A549 treated with RU486 at 1 μM for 4 hours (cell line): ENCODE data around the gene ZNF230. TPM values are rescaled to one million over a fixed set of nuclear protein-coding genes. Genes with fewer than 3 reads are reported as not detected.

ENCODE experiments used
- total RNA-seq: library from RNA; stranded (reverse); fragments of 200-300 nt; extraction: Qiagen RNA extraction; gene quantifications from 5 replicates; pipeline ENCODE4 v1.2.3, GENCODE V29; 2022; ENCODE audit warnings: low read depth

Gene ZNF230
- total RNA-seq: 2.3 to 3.9 TPM (median 2.8 TPM) in 5 replicates

GRCh38 chr19:44002566-44003460 lies at the start of gene ZNF230:
Gene ZNF230 (plus strand): TSS chr19:44002957. CDS start chr19:44007079, 4,122 bp downstream.

GRCh38 chr19:43983912-43984686 lies 18.7 kb upstream of the ZNF230 start, which contains the start of gene ZNF155:
Gene ZNF155 (plus strand): TSS chr19:43984188. CDS start chr19:43988544, 4,356 bp downstream.

GRCh38 chr19:44025217-44025936 lies 22.6 kb downstream of the ZNF230 start, which contains the start of gene ZNF222:
Gene ZNF222 (plus strand): TSS chr19:44025379. CDS start chr19:44025437, 58 bp downstream.

GRCh38 chr19:44051650-44052402 lies 49.1 kb downstream of the ZNF230 start, which contains the start of gene ZNF223:
Gene ZNF223 (plus strand): TSS chr19:44052036. CDS start chr19:44055177, 3,141 bp downstream.

Other genes starting within 250 kb of the ZNF230 start
- 47.4 to 74.6 TPM (median 62.6 TPM) in 5 replicates for gene SMG9, start 248.0 kb upstream of the ZNF230 start, total RNA-seq
- gene KCNN4, start 222.0 kb upstream of the ZNF230 start, total RNA-seq: 42.9 to 63.2 TPM (median 58.7 TPM) in 5 replicates
- 0.14 to 0.22 TPM (median 0.15 TPM) in 3 of 5 replicates, not detected in the others for gene LYPD5, start 200.5 kb upstream of the ZNF230 start, total RNA-seq
- 3.6 to 6.6 TPM (median 4.3 TPM) in 5 replicates for gene ZNF283, start 175.6 kb upstream of the ZNF230 start, total RNA-seq
- gene ZNF404, start 119.0 kb upstream of the ZNF230 start, total RNA-seq: 0.21 to 0.29 TPM (median 0.28 TPM) in 4 of 5 replicates, not detected in the other
- 10.1 to 12.5 TPM (median 11.8 TPM) in 5 replicates for gene ZNF45, start 67.7 kb upstream of the ZNF230 start, total RNA-seq
- gene ZNF221, start 51.7 kb upstream of the ZNF230 start, total RNA-seq: 0.37 to 1.1 TPM (median 0.53 TPM) in 5 replicates
- gene ZNF155, start 18.8 kb upstream of the ZNF230 start, total RNA-seq: 2.2 to 3.6 TPM (median 3.1 TPM) in 5 replicates
- gene ZNF222, start 22.4 kb downstream of the ZNF230 start, total RNA-seq: 3.4 to 4.8 TPM (median 4.6 TPM) in 5 replicates
- gene ZNF223, start 49.1 kb downstream of the ZNF230 start, total RNA-seq: 2.4 to 4.0 TPM (median 3.5 TPM) in 5 replicates
- gene ZNF284, start 69.2 kb downstream of the ZNF230 start, total RNA-seq: 0.38 to 0.52 TPM (median 0.46 TPM) in 5 replicates
- gene ZNF224, start 91.4 kb downstream of the ZNF230 start, total RNA-seq: 8.8 to 11.4 TPM (median 11.3 TPM) in 5 replicates
- 2.3 to 3.5 TPM (median 2.8 TPM) in 5 replicates for gene ZNF225, start 110.4 kb downstream of the ZNF230 start, total RNA-seq
- 1.2 to 2.7 TPM (median 2.3 TPM) in 5 replicates for gene ZNF234, start 138.6 kb downstream of the ZNF230 start, total RNA-seq
- gene ZNF226, start 162.1 kb downstream of the ZNF230 start, total RNA-seq: 19.7 to 25.5 TPM (median 22.6 TPM) in 5 replicates
- 9.7 to 13.8 TPM (median 11.0 TPM) in 5 replicates for gene ZNF227, start 209.6 kb downstream of the ZNF230 start, total RNA-seq